ENCODE results near the gene PDK1.
"Not testable (repeated sequence)": the region's sequence is repeated elsewhere in the genome, so short reads cannot be mapped to it uniquely, and the experiment has no call there.

The PDK1 gene

GRCh38 chr2:172578054-172578453, 22.2 kb downstream of the PDK1 start:
- H3K4me3 ChIP-seq (ENCODE audit: low read length) = no peak overlapping the region
- peak; percentile 27 for DNase-seq (ENCODE audit: low read depth)
- TF ChIP-seq CTCF (IDR thresholded peaks at IDR 0.05; ENCODE audit: insufficient read depth, low read depth, low read length, missing control alignments) = no peak

- no peak for DNase-seq (ENCODE audit: low read depth)
- no peak for TF ChIP-seq CTCF (IDR thresholded peaks at IDR 0.05; ENCODE audit: insufficient read depth, low read depth, low read length, missing control alignments)
- no peak overlapping the region for H3K4me3 ChIP-seq (ENCODE audit: low read length)
These were observed 23.1 kb downstream of the PDK1 start for GRCh38 chr2:172578860-172579512.

- no peak overlapping the region for H3K4me3 ChIP-seq (ENCODE audit: low read length)
- DNase-seq (ENCODE audit: low read depth) = no peak
- no peak for TF ChIP-seq CTCF (IDR thresholded peaks at IDR 0.05; ENCODE audit: insufficient read depth, low read depth, low read length, missing control alignments)
These were observed 24.7 kb downstream of the PDK1 start for GRCh38 chr2:172580544-172580943.

GRCh38 chr2:172582656-172583055, 26.8 kb downstream of the PDK1 start:
- H3K4me3 ChIP-seq (ENCODE audit: low read length) = no peak overlapping the region
- DNase-seq (ENCODE audit: low read depth) = no peak
- no peak for TF ChIP-seq CTCF (IDR thresholded peaks at IDR 0.05; ENCODE audit: insufficient read depth, low read depth, low read length, missing control alignments)

GRCh38 chr2:172586245-172586891, 30.5 kb downstream of the PDK1 start:
- no peak overlapping the region for H3K4me3 ChIP-seq (ENCODE audit: low read length)
- no peak for DNase-seq (ENCODE audit: low read depth)
- no peak for TF ChIP-seq CTCF (IDR thresholded peaks at IDR 0.05; ENCODE audit: insufficient read depth, low read depth, low read length, missing control alignments)

- DNase-seq (ENCODE audit: low read depth); H3K4me3 ChIP-seq (ENCODE audit: low read length): not testable (repeated sequence)
These were observed 31.3 kb downstream of the PDK1 start for GRCh38 chr2:172587231-172587630.

GRCh38 chr2:172588931-172589330, 33.0 kb downstream of the PDK1 start:
- no peak for TF ChIP-seq CTCF (IDR thresholded peaks at IDR 0.05; ENCODE audit: insufficient read depth, low read depth, low read length, missing control alignments)
- no peak overlapping the region for H3K4me3 ChIP-seq (ENCODE audit: low read length)
- DNase-seq (ENCODE audit: low read depth) = peak; percentile 48

GRCh38 chr2:172591386-172591785, 35.5 kb downstream of the PDK1 start:
- DNase-seq (ENCODE audit: low read depth) = peak; percentile 27

GRCh38 chr2:172592190-172592589, 36.3 kb downstream of the PDK1 start:
- not testable (repeated sequence) for H3K4me3 ChIP-seq (ENCODE audit: low read length); DNase-seq (ENCODE audit: low read depth)

More at GRCh38 chr2:172591386-172591785, 35.5 kb downstream of the PDK1 start:
- not testable (repeated sequence) for H3K4me3 ChIP-seq (ENCODE audit: low read length)
